ENCODE results near the gene WDR76.

The WDR76 gene

GRCh38 chr15:43876872-43877271 is 50.1 kb downstream of the WDR76 start:
- no peak for TF ChIP-seq EZH2 (IDR thresholded peaks at IDR 0.05; ENCODE audit: borderline replicate concordance, low read depth, low read length, severe bottlenecking)
- TF ChIP-seq, protein P1, sequence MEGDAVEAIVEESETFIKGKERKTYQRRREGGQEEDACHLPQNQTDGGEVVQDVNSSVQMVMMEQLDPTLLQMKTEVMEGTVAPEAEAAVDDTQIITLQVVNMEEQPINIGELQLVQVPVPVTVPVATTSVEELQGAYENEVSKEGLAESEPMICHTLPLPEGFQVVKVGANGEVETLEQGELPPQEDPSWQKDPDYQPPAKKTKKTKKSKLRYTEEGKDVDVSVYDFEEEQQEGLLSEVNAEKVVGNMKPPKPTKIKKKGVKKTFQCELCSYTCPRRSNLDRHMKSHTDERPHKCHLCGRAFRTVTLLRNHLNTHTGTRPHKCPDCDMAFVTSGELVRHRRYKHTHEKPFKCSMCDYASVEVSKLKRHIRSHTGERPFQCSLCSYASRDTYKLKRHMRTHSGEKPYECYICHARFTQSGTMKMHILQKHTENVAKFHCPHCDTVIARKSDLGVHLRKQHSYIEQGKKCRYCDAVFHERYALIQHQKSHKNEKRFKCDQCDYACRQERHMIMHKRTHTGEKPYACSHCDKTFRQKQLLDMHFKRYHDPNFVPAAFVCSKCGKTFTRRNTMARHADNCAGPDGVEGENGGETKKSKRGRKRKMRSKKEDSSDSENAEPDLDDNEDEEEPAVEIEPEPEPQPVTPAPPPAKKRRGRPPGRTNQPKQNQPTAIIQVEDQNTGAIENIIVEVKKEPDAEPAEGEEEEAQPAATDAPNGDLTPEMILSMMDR (IDR thresholded peaks at IDR 0.05; ENCODE audit: borderline replicate concordance, extremely low read depth, low read length, poor library complexity, severe bottlenecking): no peak
- Histone ChIP-seq H3K4me1 (ENCODE audit: insufficient read depth, low read length) (no peaks in the 10 kb centered on the region), H3K9ac (ENCODE audit: low read depth, low read length) (no peak overlapping the region), H2AFZ (ENCODE audit: low read depth, low read length) (no peak overlapping the region), H4K20me1 (ENCODE audit: insufficient read depth, low read length) (no peaks in the 10 kb centered on the region; the same call in 1 of the 2 replicates), H3K27me3 (ENCODE audit: insufficient read depth, low read length, poor library complexity) (no peaks in the 10 kb centered on the region), H3K36me3 (ENCODE audit: insufficient read depth, low read length) (peaks cover 88% of the 10 kb centered on the region), H3K79me2 (ENCODE audit: insufficient read depth, low read length) (no peaks in the 10 kb centered on the region), H3K4me2 (ENCODE audit: insufficient read depth, low read length) (no peak overlapping the region), H3K27ac (ENCODE audit: low read length) (no peak overlapping the region), H3K4me3 (ENCODE audit: low read depth in 1 of 2, low read length in 2 of 2) (no peak overlapping the region), H3K9me3 (ENCODE audit: insufficient read depth, low read length, severe bottlenecking) (no peaks in the 10 kb centered on the region)
- ATAC-seq (ENCODE audit: insufficient read depth, low read depth) (no peak), DNase-seq (no peak)

- Histone ChIP-seq H3K9ac (ENCODE audit: low read depth, low read length) (no peak overlapping the region), H3K9me3 (ENCODE audit: insufficient read depth, low read length, severe bottlenecking) (no peaks in the 10 kb centered on the region), H3K4me1 (ENCODE audit: insufficient read depth, low read length) (no peaks in the 10 kb centered on the region), H3K36me3 (ENCODE audit: insufficient read depth, low read length) (peaks cover 86% of the 10 kb centered on the region), H3K27me3 (ENCODE audit: insufficient read depth, low read length, poor library complexity) (no peaks in the 10 kb centered on the region), H2AFZ (ENCODE audit: low read depth, low read length) (no peak overlapping the region), H4K20me1 (ENCODE audit: insufficient read depth, low read length) (no peaks in the 10 kb centered on the region; the same call in 1 of the 2 replicates), H3K4me2 (ENCODE audit: insufficient read depth, low read length) (no peak overlapping the region), H3K27ac (ENCODE audit: low read length) (no peak overlapping the region), H3K79me2 (ENCODE audit: insufficient read depth, low read length) (no peaks in the 10 kb centered on the region), H3K4me3 (ENCODE audit: low read depth in 1 of 2, low read length in 2 of 2) (no peak overlapping the region)
- no peak for ATAC-seq (ENCODE audit: insufficient read depth, low read depth)
- TF ChIP-seq, protein P1 (IDR thresholded peaks at IDR 0.05; ENCODE audit: borderline replicate concordance, extremely low read depth, low read length, poor library complexity, severe bottlenecking): no peak
- no peak for TF ChIP-seq EZH2 (IDR thresholded peaks at IDR 0.05; ENCODE audit: borderline replicate concordance, low read depth, low read length, severe bottlenecking)
- no peak for DNase-seq
These were observed 50.6 kb downstream of the WDR76 start for GRCh38 chr15:43877371-43877770.

DNA sequence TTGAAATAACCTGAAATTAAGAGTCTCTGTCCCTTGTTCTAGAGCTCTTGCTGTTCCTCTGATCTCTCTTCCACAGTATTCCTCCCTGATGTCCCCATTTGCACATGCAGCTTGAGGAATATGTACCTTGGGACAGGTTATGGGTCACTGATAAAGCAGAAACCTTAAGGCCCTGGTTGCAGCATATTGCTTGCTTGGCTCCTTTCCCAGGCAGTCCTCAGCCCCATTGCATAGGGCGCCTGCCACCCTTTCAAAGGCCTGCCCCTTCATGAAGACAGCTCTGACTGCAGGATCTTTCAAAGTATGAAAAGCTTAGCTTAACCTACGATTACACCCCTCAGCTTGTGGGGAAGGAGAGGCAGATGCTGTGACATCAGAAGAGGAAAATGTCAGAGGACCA is 51.6 kb downstream of the WDR76 start:
- no peak for TF ChIP-seq EZH2 (IDR thresholded peaks at IDR 0.05; ENCODE audit: borderline replicate concordance, low read depth, low read length, severe bottlenecking)
- TF ChIP-seq, protein P1 (IDR thresholded peaks at IDR 0.05; ENCODE audit: borderline replicate concordance, extremely low read depth, low read length, poor library complexity, severe bottlenecking): no peak
- no peak overlapping the region for H2AFZ ChIP-seq (ENCODE audit: low read depth, low read length)
- H3K9me3 ChIP-seq (ENCODE audit: insufficient read depth, low read length, severe bottlenecking): no peaks in the 10 kb centered on the region
- no peaks in the 10 kb centered on the region for H3K79me2 ChIP-seq (ENCODE audit: insufficient read depth, low read length)
- no peaks in the 10 kb centered on the region for H3K4me1 ChIP-seq (ENCODE audit: insufficient read depth, low read length)
- no peak for DNase-seq
- H3K27ac ChIP-seq (ENCODE audit: low read length): no peak overlapping the region
- no peak overlapping the region for H3K4me3 ChIP-seq (ENCODE audit: low read depth in 1 of 2, low read length in 2 of 2)
- H3K27me3 ChIP-seq (ENCODE audit: insufficient read depth, low read length, poor library complexity): no peaks in the 10 kb centered on the region
- H3K4me2 ChIP-seq (ENCODE audit: insufficient read depth, low read length): no peak overlapping the region
- no peak for ATAC-seq (ENCODE audit: insufficient read depth, low read depth)
- no peak overlapping the region for H3K9ac ChIP-seq (ENCODE audit: low read depth, low read length)
- no peaks in the 10 kb centered on the region; the same call in 1 of the 2 replicates for H4K20me1 ChIP-seq (ENCODE audit: insufficient read depth, low read length)
- peaks cover 80% of the 10 kb centered on the region for H3K36me3 ChIP-seq (ENCODE audit: insufficient read depth, low read length)

All from DND-41 (cell line).